Transverse colon (tissue), 4 donors: Measurements from ENCODE around the gene P3H2.

Experiments
- CTCF ChIP-seq, 5 experiments: fragments of 200-600 bp in 3 of 5; fragments of 450-650 bp in 2 of 5; sonication (generic) in 3 of 5; IDR thresholded peaks; 1 replicate in 2 of 5; 2 replicates in 3 of 5; pipeline ENCODE4 v1.5.1; 2016 to 2017; ENCODE audit warnings: antibody characterized with exemption in 5 of 5, inconsistent platforms in 3 of 5, mild to moderate bottlenecking in 2 of 5, moderate library complexity in 1 of 5
- EP300 ChIP-seq: sonication (generic); formaldehyde crosslinking; IDR thresholded peaks from one replicate; pipeline ENCODE4 v1.6.1; 2017; ENCODE audit warnings: antibody characterized with exemption, low read depth
- POLR2A ChIP-seq: fragments of 450-650 bp; IDR thresholded peaks from one replicate; pipeline ENCODE4 v1.6.1; 2016; ENCODE audit warnings: antibody characterized with exemption, mild to moderate bottlenecking, moderate library complexity
- POLR2AphosphoS5 ChIP-seq, 3 donors: sonication (generic); formaldehyde crosslinking; IDR thresholded peaks; one replicate each; pipeline ENCODE4 v1.6.1; 2016; ENCODE audit warnings: antibody characterized with exemption in 3 of 3

GRCh38 chr3:190169243-190169642 lies 48.5 kb upstream of the P3H2 start:
- TF ChIP-seq CTCF (IDR thresholded peaks at IDR 0.05) (no peak), POLR2AphosphoS5 (IDR thresholded peaks at IDR 0.05) (no peak), POLR2A (no peak), EP300 (no peak)
